HEK293T (cell line): ENCODE measurements around the gene CDK14.

Source experiments
- CTCF ChIA-PET: fragments of 350-600 bp; formaldehyde crosslinking; extraction: SDS; loops from one replicate; lab custom pipeline; 2021; ENCODE audit warnings: antibody characterized with exemption, inconsistent platforms; lab: Yijun Ruan, JAX
- POLR2A ChIA-PET: fragments of 350-600 bp; formaldehyde crosslinking; extraction: SDS; loops from one replicate; lab custom pipeline; 2020; ENCODE audit warnings: antibody characterized with exemption, inconsistent platforms; lab: Yijun Ruan, JAX
- DNase-seq: peaks from one replicate; pipeline ENCODE4 v3.0.0; 2012; ENCODE audit warnings: mixed read lengths; ENCODE audit errors: extremely low spot score
- ARNT ChIP-seq: fragments of 450-650 bp; IDR thresholded peaks from 2 replicates; pipeline ENCODE4 v1.6.1; 2017; ENCODE audit warnings: mild to moderate bottlenecking
- BHLHE40 ChIP-seq: fragments of 450-650 bp; IDR thresholded peaks from 2 replicates; pipeline ENCODE4 v1.6.1; 2016; ENCODE audit warnings: mild to moderate bottlenecking, moderate library complexity, borderline replicate concordance
- CTBP1 ChIP-seq: fragments of 450-650 bp; IDR thresholded peaks from 2 replicates; pipeline ENCODE4 v1.6.1; 2016; ENCODE audit warnings: borderline replicate concordance
- ELF4 ChIP-seq: fragments of 450-650 bp; IDR thresholded peaks from 2 replicates; pipeline ENCODE4 v1.6.1; 2017; ENCODE audit warnings: antibody characterized with exemption
- FOXA1 ChIP-seq: fragments of 450-650 bp; IDR thresholded peaks from 2 replicates; pipeline ENCODE4 v1.6.1; 2016; ENCODE audit warnings: mild to moderate bottlenecking
- FOXK2 ChIP-seq: fragments of 450-650 bp; IDR thresholded peaks from 2 replicates; pipeline ENCODE4 v1.6.1; 2016; ENCODE audit warnings: mild to moderate bottlenecking
- FOXM1 ChIP-seq: fragments of 450-650 bp; IDR thresholded peaks from 2 replicates; pipeline ENCODE4 v1.6.1; 2017; ENCODE audit warnings: mild to moderate bottlenecking, borderline replicate concordance
- HDGF ChIP-seq: fragments of 450-650 bp; IDR thresholded peaks from 2 replicates; pipeline ENCODE4 v1.6.1; 2017; ENCODE audit warnings: antibody characterized with exemption, borderline replicate concordance
- L3MBTL2 ChIP-seq: fragments of 450-650 bp; conservative IDR thresholded peaks from 2 replicates; pipeline ENCODE4 v1.6.1; 2016; ENCODE audit warnings: mild to moderate bottlenecking
- LEF1 ChIP-seq: fragments of 450-650 bp; IDR thresholded peaks from 2 replicates; pipeline ENCODE4 v1.6.1; 2017; ENCODE audit warnings: mild to moderate bottlenecking, borderline replicate concordance
- NFRKB ChIP-seq: fragments of 450-650 bp; IDR thresholded peaks from 2 replicates; pipeline ENCODE4 v1.6.1; 2016; ENCODE audit warnings: mild to moderate bottlenecking, moderate library complexity
- PKNOX1 ChIP-seq: fragments of 450-650 bp; IDR thresholded peaks from 2 replicates; pipeline ENCODE4 v1.6.1; 2016
- SP1 ChIP-seq: fragments of 450-650 bp; IDR thresholded peaks from 2 replicates; pipeline ENCODE4 v1.6.1; 2017
- SUZ12 ChIP-seq: fragments of 450-650 bp; IDR thresholded peaks from 2 replicates; pipeline ENCODE4 v1.6.1; 2016; ENCODE audit warnings: mild to moderate bottlenecking
- TARDBP ChIP-seq: fragments of 450-650 bp; IDR thresholded peaks from 2 replicates; pipeline ENCODE4 v1.6.1; 2016
- ZNF384 ChIP-seq: fragments of 450-650 bp; IDR thresholded peaks from 2 replicates; pipeline ENCODE4 v1.6.1; 2016

CDK14 gene

GRCh38 chr7:90660100-90660499 is 64.0 kb downstream of the CDK14 start:
- ChIA-PET POLR2A (no interaction called here), CTCF (no interaction called here)
- DNase-seq = no peak
- no peak for TF ChIP-seq BHLHE40
- no peak for TF ChIP-seq SUZ12
- TF ChIP-seq LEF1 = no peak
- TF ChIP-seq ELF4 = no peak
- no peak for TF ChIP-seq TARDBP
- TF ChIP-seq CTBP1 = no peak
- no peak for TF ChIP-seq FOXK2

GRCh38 chr7:90660819-90661218 is 64.7 kb downstream of the CDK14 start:
- TF ChIP-seq SP1 (no peak), L3MBTL2 (no peak), FOXK2 (no peak)
- DNase-seq = no peak
- CTCF ChIA-PET = no interaction called here

GRCh38 chr7:90661290-90662151 is 65.4 kb downstream of the CDK14 start:
- POLR2A ChIA-PET = no interaction called here
- no peak for DNase-seq
- TF ChIP-seq CTBP1 (no peak), SUZ12 (no peak), FOXK2 (no peak), FOXA1 (no peak), BHLHE40 (no peak)
- CTCF ChIA-PET = interaction anchor here (0.6 kb wide), 1 partner anchor 93 kb away, joined by 3 read pairs; no protein-coding TSS in a partner anchor

More at GRCh38 chr7:90660819-90661218, 64.7 kb downstream of the CDK14 start:
- POLR2A ChIA-PET = no interaction called here

GRCh38 chr7:90663176-90663575 is 67.1 kb downstream of the CDK14 start:
- POLR2A ChIA-PET = no interaction called here
- TF ChIP-seq L3MBTL2 = no peak
- no peak for DNase-seq
- CTCF ChIA-PET = no interaction called here

GRCh38 chr7:90666186-90666585 is 70.1 kb downstream of the CDK14 start:
- ChIA-PET CTCF (no interaction called here), POLR2A (no interaction called here)
- no peak for DNase-seq
- TF ChIP-seq ARNT (no peak), ZNF384 (no peak), L3MBTL2 (no peak), TARDBP (no peak)

- TF ChIP-seq FOXA1 = no peak
- no peak for TF ChIP-seq PKNOX1
- no peak for TF ChIP-seq CTBP1
- no peak for TF ChIP-seq SUZ12
- no peak for TF ChIP-seq ARNT
- TF ChIP-seq FOXK2 = no peak
- TF ChIP-seq SP1 = no peak
- TF ChIP-seq NFRKB = no peak
- no peak for TF ChIP-seq FOXM1
- no peak for TF ChIP-seq ZNF384
- TF ChIP-seq ELF4 = no peak
- TF ChIP-seq LEF1 = no peak
- no peak for TF ChIP-seq BHLHE40
- TF ChIP-seq HDGF = no peak
- no peak for TF ChIP-seq L3MBTL2
- no peak for TF ChIP-seq TARDBP
- CTCF ChIA-PET = no interaction called here
- POLR2A ChIA-PET = no interaction called here
- no peak for DNase-seq
Observed at GRCh38 chr7:90668992-90669391, 72.9 kb downstream of the CDK14 start.

- CTCF ChIA-PET = no interaction called here
- POLR2A ChIA-PET = no interaction called here
- DNase-seq = no peak
- no peak for TF ChIP-seq SUZ12
- no peak for TF ChIP-seq PKNOX1
- TF ChIP-seq BHLHE40 = no peak
- TF ChIP-seq ZNF384 = no peak
- TF ChIP-seq LEF1 = no peak
Observed at GRCh38 chr7:90669492-90669891, 73.4 kb downstream of the CDK14 start.

- DNase-seq = no peak
- POLR2A ChIA-PET = no interaction called here
- CTCF ChIA-PET = interaction anchor here (0.6 to 1.0 kb wide), 3 partner anchors 10 to 1099 kb away, joined by 3 to 4 read pairs (median 3); no protein-coding TSS in a partner anchor
- TF ChIP-seq ELF4 (no peak), FOXK2 (no peak), NFRKB (no peak), BHLHE40 (no peak), FOXM1 (no peak), ARNT (no peak), SUZ12 (no peak), PKNOX1 (no peak), ZNF384 (no peak)
Observed at GRCh38 chr7:90671571-90671970, 75.5 kb downstream of the CDK14 start.
